Measurements from ENCODE around the gene APBA2. TPM values are rescaled to one million over a fixed set of nuclear protein-coding genes. Genes with fewer than 3 reads are reported as not detected.

The APBA2 gene
- total and polyA plus RNA-seq, 10 donors, result 5.8 to 33.8 (median 18.3) TPM

- H3K36me3 ChIP-seq, result no peaks in the 10 kb centered on the region
- TF ChIP-seq, protein P1, sequence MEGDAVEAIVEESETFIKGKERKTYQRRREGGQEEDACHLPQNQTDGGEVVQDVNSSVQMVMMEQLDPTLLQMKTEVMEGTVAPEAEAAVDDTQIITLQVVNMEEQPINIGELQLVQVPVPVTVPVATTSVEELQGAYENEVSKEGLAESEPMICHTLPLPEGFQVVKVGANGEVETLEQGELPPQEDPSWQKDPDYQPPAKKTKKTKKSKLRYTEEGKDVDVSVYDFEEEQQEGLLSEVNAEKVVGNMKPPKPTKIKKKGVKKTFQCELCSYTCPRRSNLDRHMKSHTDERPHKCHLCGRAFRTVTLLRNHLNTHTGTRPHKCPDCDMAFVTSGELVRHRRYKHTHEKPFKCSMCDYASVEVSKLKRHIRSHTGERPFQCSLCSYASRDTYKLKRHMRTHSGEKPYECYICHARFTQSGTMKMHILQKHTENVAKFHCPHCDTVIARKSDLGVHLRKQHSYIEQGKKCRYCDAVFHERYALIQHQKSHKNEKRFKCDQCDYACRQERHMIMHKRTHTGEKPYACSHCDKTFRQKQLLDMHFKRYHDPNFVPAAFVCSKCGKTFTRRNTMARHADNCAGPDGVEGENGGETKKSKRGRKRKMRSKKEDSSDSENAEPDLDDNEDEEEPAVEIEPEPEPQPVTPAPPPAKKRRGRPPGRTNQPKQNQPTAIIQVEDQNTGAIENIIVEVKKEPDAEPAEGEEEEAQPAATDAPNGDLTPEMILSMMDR (IDR thresholded peaks at IDR 0.05 in 8 of 11, conservative IDR thresholded peaks at IDR 0.05 in 3 of 11), result no peak
- no peak for TF ChIP-seq POLR2AphosphoS5 (IDR thresholded peaks at IDR 0.05)
- H3K27ac ChIP-seq, result no peak overlapping the region
- H3K4me1 ChIP-seq, result peaks cover 0 to 24% (median 5%) of the 10 kb centered on the region in 6 donors
- no peak overlapping the region for H3K4me3 ChIP-seq
- no peaks in the 10 kb centered on the region for H3K27me3 ChIP-seq (replicated peaks in 1 of 7)
- peaks cover 0 to 9% (median 0%) of the 10 kb centered on the region in 8 donors for H3K9me3 ChIP-seq
- DNase-seq, result no peak
- WGBS, 5 donors, result 79 to 89% (median 79%) methylated on average over 4 of the region's 4 CpGs
- intact Hi-C loops (cut with DNase I; ENCODE audit: low total_unique reads), result no loop called here
These were observed 149.0 kb downstream of the APBA2 start for GRCh38 chr15:29034593-29035335.

DNA sequence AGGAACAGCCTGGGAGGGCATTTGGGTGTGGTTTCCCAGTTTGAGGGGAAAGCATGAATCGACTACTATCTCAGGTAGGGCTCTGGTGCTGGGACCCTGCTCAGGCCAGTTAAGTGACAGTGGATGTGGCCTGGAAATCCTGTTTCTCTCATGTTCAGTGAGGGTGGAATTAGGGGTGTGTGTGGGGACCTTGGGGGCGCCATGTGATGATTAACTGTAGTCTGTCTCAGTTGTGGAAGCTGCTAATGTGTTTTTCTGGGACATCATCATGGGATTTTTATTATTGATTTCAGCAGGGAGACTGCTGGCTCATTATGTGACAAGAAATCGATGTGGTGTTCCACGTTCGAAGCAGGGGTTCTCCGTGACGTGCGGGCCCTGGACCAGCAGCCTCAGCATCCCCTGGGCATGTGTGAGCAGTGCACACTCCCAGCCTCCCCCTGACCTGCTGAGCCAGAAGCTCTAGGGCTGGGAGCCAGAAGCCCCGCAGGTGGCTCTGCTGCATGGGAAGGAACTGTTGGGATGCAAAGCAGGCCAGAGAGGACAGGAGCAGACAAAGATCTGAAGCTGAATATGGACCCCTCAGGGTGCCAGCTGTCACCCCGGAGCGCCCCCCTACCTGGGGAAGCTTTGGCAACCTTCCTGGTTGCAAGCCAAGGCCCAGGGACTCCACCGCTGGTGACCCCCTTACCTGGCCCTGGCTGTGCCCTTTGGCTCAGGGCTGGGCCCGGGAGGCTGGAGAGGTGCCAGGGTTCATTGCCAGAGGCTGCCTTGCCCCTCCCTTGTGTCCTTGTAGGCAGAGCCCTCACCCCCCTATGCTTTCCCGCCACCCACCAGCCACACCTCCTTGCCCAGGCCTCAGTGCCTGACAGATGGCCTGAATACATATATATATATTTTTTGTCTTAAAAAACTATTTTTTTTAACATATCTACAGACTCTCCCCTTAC is 149.8 kb downstream of the APBA2 start:
- 73 to 88% (median 83%) methylated on average over 8 to 14 of the region's 14 CpGs for WGBS, 5 donors

DNA sequence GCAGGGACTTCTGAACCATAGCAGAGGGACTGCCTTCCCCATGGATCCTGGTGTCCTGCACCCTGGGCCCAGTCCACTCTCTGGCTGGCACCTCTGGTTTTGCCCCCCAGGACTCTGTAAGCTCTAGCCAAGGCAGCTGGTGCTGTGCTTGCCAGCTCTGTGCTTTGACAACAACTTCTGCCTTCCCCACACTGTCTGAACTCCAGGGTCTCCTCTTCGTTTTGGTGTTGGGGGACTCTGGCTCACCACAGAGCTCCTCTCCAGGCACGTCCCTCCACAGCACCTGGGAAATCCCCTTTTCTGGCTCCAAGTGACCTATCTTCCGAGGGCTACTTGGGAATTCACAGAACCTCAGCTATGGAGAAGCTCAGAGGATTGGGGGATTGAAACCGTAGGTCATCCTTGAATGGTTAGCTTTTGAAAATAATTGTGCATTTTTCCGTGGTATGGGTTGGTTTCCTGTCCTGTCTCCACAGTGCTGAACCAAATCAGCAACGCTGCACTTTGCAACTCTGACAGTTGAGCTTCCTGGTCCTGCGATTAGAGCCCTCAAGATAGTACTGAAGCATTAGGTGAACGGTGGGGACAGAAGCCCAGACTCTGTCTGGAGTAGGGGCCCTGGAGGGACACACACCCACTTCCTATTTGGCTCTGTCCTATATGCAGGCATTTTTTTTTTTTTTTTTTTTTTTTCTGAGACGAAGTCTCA is 152.4 kb downstream of the APBA2 start:
- 23 to 33% (median 31%) methylated on average over 9 of the region's 9 CpGs for WGBS, 5 donors
- Histone ChIP-seq H3K4me3 (no peak overlapping the region), H3K4me1 (peaks cover 0 to 26% (median 5%) of the 10 kb centered on the region in 6 donors), H3K9me3 (no peaks in the 10 kb centered on the region), H3K36me3 (no peaks in the 10 kb centered on the region), H3K27ac (peak overlapping the region in 3 of 8 donors; percentile 35 to 59 (median 57)), H3K27me3 (replicated peaks in 1 of 7) (no peaks in the 10 kb centered on the region)
- DNase-seq, result peak; percentile 16
- no peak for TF ChIP-seq POLR2AphosphoS5 (IDR thresholded peaks at IDR 0.05)
- TF ChIP-seq POLR2A (IDR thresholded peaks at IDR 0.05), result no peak
- TF ChIP-seq, protein P1 (IDR thresholded peaks at IDR 0.05 in 8 of 11, conservative IDR thresholded peaks at IDR 0.05 in 3 of 11), result no peak
- intact Hi-C loops (cut with DNase I; ENCODE audit: low total_unique reads), result no loop called here

More for the DNA sequence above, 149.8 kb downstream of the APBA2 start:
- no peak overlapping the region for H3K27ac ChIP-seq
- peaks cover 0 to 9% (median 0%) of the 10 kb centered on the region in 8 donors for H3K9me3 ChIP-seq
- intact Hi-C loops (cut with DNase I; ENCODE audit: low total_unique reads), result no loop called here
- H3K36me3 ChIP-seq, result no peaks in the 10 kb centered on the region
- no peaks in the 10 kb centered on the region for H3K27me3 ChIP-seq (replicated peaks in 1 of 7)
- no peak for TF ChIP-seq POLR2AphosphoS5 (IDR thresholded peaks at IDR 0.05)
- no peak for TF ChIP-seq POLR2A (IDR thresholded peaks at IDR 0.05)
- TF ChIP-seq, protein P1 (IDR thresholded peaks at IDR 0.05 in 8 of 11, conservative IDR thresholded peaks at IDR 0.05 in 3 of 11), result no peak
- H3K4me3 ChIP-seq, result no peak overlapping the region
- peaks cover 0 to 30% (median 5%) of the 10 kb centered on the region in 6 donors for H3K4me1 ChIP-seq
- DNase-seq, result no peak
